Measurements from ENCODE around the gene KIF16B. TPM values are rescaled to one million over a fixed set of nuclear protein-coding genes. Genes with fewer than 3 reads are reported as not detected.

Gene KIF16B
- polyA plus RNA-seq, 6 donors from 2014 or later, result 3.2 to 7.1 (median 5.1) TPM

DNA sequence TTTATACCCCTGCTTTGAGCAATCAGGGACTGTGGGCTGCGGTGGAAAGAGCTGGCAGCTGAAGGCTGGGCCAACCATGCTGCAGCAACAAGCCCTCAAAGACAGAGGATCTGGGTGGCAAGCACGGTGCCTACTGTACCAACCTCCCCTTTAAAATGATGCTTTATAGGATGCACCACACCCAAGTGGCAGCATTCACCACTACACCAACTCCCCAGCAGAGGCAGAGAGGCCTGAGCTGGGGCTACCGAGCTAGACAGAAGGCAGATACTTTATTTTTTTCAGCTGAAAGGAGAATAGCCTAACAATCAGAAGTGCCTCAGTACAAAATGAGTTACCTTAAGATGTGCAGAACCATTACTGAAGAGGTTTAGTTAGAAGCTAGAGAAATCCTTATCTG, 31.4 kb downstream of the KIF16B start:
- Mint-ChIP-seq H3K27ac (no peak overlapping the region), H3K9me3 (no peaks in the 10 kb centered on the region), H3K4me1 (peaks cover 16 to 26% (median 19%) of the 10 kb centered on the region in 3 donors), H3K4me3 (no peak overlapping the region), H3K27me3 (no peaks in the 10 kb centered on the region), H3K36me3 (peaks cover 0 to 19% of the 10 kb centered on the region in 2 donors)
- no peak for ATAC-seq (ENCODE audit: low read depth in 2 of 2)
- DNase-seq, result no peak

DNA sequence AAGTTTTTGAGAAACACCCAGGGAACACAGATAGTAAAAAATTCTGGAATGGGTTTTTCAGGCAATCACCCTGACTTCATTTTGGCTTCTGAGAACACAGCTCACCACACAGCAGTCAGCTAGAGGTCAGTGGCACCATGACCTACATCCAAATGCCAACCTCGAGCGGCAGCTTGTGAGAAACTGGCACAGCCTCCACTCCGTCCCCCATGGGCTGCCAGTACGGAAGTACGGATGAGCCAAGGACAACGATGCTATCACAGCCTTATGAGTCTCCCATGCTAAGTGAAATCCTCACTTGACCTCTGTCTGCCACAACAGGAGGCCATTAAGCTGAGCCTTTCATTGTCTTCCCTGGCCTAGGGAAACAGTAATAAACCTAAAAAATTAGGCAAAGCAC, 32.0 kb downstream of the KIF16B start:
- H3K9me3 Mint-ChIP-seq, result no peaks in the 10 kb centered on the region

DNA sequence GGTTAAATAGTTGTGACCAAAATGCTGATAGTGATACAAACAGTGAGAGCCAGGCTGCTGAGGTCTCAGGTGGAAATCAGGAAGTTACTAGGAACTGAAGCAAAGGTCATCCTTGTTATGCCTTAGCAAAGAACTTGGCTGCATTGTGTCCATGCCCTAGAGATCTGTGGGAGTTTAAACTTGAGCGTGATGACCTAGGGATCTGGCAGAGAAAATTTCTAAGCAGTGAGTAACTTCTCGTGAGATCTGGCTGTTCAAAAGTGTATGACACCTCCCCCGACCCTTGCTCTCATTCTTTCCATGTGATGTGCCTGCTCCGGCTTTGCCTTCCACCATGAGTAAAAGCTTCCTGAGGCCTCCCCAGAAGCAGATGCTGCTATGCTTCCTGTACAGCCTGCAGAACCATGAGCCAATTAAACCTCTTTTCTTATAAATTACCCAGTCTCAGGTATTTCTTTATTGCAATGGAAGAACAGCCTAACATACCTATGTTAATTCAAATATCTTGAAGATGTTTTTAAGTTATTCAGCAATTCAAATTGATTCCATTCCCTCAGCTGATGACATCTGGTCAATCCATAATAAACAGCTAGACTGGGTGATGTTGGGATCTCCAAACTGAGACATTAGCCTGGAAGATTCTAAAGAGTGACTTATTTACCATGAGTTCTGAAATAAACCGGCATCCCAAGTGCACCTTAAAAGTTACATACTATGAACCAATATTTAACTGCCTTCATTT, 33.8 kb downstream of the KIF16B start:
- Mint-ChIP-seq H3K4me3 (no peak overlapping the region), H3K4me1 (peaks cover 29 to 34% (median 32%) of the 10 kb centered on the region in 3 donors), H3K27ac (no peak overlapping the region), H3K36me3 (peaks cover 0 to 19% of the 10 kb centered on the region in 2 donors), H3K27me3 (no peaks in the 10 kb centered on the region), H3K9me3 (no peaks in the 10 kb centered on the region)
- DNase-seq (no peak), ATAC-seq (ENCODE audit: low read depth in 2 of 2) (no peak)

More for the DNA sequence above, 32.0 kb downstream of the KIF16B start:
- no peak for ATAC-seq (ENCODE audit: low read depth in 2 of 2)
- peaks cover 0 to 19% of the 10 kb centered on the region in 2 donors for H3K36me3 Mint-ChIP-seq
- H3K4me3 Mint-ChIP-seq, result no peak overlapping the region
- no peak overlapping the region for H3K27ac Mint-ChIP-seq
- DNase-seq, result no peak
- H3K4me1 Mint-ChIP-seq, result peaks cover 18 to 29% (median 26%) of the 10 kb centered on the region in 3 donors
- H3K27me3 Mint-ChIP-seq, result no peaks in the 10 kb centered on the region

DNA sequence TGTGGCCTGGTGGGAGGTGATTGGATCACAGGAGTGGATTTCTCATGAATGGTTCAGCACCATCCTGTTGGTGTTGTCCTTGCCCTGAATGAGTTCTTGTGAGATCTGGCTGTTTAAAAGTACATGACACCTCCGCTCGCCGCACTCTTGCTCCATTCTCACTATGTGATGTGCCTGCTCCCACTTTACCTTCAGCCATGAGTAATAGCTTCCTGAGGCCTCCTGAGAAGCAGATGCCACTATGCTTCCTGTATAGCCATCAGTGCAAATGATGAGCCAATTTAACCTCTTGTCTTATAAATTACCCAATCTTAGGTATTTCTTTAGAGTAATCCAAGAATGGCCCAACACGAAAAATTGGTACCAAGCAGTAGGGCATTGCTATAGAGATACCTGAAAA, 34.5 kb downstream of the KIF16B start:
- Mint-ChIP-seq H3K4me1 (peaks cover 26 to 37% (median 27%) of the 10 kb centered on the region in 3 donors), H3K4me3 (peak overlapping the region in 1 of 8 donors; percentile 30), H3K36me3 (peaks cover 0 to 19% of the 10 kb centered on the region in 2 donors), H3K27me3 (no peaks in the 10 kb centered on the region), H3K27ac (no peak overlapping the region), H3K9me3 (no peaks in the 10 kb centered on the region)
- DNase-seq (no peak), ATAC-seq (ENCODE audit: low read depth in 2 of 2) (no peak)

DNA sequence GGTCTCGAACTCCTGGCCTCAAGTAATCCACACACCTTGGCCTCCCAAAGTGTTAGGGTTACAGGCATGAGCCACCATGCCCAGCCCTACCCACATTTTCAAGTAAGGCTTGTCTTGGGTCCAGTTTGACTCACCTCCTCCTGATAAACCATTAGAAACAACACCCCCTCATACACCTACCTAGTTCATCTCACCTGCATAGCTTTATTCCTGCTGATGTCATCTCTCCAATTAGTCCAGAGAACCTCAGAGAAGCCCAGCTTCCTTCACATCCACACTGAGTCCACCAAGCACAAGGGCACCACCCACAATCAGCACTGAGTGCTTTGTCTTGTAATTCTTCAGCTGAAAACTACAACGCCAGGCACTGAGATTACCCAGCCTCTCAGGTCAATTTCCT, 35.3 kb downstream of the KIF16B start:
- H3K36me3 Mint-ChIP-seq, result peaks cover 0 to 19% of the 10 kb centered on the region in 2 donors
- peak overlapping the region in 2 of 6 donors; percentile 9 to 23 for H3K27ac Mint-ChIP-seq
- no peak overlapping the region for H3K4me3 Mint-ChIP-seq
- no peak for DNase-seq
- H3K9me3 Mint-ChIP-seq, result no peaks in the 10 kb centered on the region
- no peaks in the 10 kb centered on the region for H3K27me3 Mint-ChIP-seq
- no peak for ATAC-seq (ENCODE audit: low read depth in 2 of 2)
- peaks cover 26 to 37% (median 27%) of the 10 kb centered on the region in 3 donors for H3K4me1 Mint-ChIP-seq

DNA sequence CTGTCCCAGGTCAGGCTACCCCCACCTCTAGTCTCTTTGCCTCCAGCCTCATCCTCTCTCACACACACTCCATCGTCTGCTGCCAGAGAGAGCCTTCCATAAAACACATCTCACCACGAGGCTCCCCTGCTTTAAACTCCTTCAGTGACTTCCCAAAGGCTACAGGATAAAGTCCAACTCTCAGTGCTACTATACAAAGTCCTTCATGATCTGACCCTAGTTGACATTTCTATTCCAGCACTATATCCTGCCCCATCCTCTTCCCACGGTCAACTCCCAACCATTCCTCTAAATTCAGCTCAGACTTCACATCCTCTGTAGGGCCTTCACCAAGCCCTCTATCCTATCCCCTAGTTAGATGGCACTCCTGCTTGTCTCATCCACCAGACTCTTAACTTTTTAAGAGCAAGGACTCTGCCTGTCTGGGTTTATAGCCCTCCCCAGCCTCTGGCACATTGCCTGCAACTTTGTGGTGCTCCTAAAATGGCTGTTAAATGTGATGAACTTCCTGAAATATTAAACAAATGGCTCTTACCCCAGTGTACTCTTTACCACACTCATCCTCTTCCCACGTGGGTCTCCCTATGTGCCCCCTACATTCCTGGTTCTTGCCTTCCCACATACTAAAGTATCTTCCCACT, 36.1 kb downstream of the KIF16B start:
- Mint-ChIP-seq H3K4me1 (peaks cover 25 to 37% (median 27%) of the 10 kb centered on the region in 3 donors), H3K27me3 (no peaks in the 10 kb centered on the region), H3K36me3 (peaks cover 0 to 15% of the 10 kb centered on the region in 2 donors), H3K4me3 (no peak overlapping the region), H3K9me3 (no peaks in the 10 kb centered on the region), H3K27ac (peak overlapping the region in 1 of 6 donors; percentile 84)
- ATAC-seq (ENCODE audit: low read depth in 2 of 2) (no peak), DNase-seq (no peak)

DNA sequence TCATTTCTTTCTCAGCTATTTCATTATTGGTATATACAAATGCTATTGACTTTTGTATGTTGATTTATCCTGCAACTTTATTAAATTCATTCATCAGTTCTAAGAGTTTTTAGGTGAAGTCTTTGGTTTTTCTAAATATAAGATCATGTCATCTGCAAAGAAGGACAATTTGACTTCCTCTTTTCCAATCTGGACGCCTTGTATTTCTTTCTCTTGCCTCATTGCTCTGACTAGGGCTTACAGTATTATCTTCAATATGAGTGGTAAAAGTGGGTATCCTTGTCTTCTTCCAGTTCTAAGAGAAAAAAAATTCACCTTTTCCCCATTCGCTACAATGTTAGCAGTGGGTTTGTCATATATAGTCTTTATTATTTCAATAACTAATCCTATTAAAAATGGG, 38.0 kb downstream of the KIF16B start:
- no peak overlapping the region for H3K27ac Mint-ChIP-seq
- H3K4me3 Mint-ChIP-seq, result no peak overlapping the region
- H3K9me3 Mint-ChIP-seq, result no peaks in the 10 kb centered on the region
- DNase-seq (no peak), ATAC-seq (ENCODE audit: low read depth in 2 of 2) (no peak)
- H3K36me3 Mint-ChIP-seq, result peaks cover 0 to 10% of the 10 kb centered on the region in 2 donors
- H3K4me1 Mint-ChIP-seq, result peaks cover 22 to 37% (median 22%) of the 10 kb centered on the region in 3 donors
- no peaks in the 10 kb centered on the region for H3K27me3 Mint-ChIP-seq

DNA sequence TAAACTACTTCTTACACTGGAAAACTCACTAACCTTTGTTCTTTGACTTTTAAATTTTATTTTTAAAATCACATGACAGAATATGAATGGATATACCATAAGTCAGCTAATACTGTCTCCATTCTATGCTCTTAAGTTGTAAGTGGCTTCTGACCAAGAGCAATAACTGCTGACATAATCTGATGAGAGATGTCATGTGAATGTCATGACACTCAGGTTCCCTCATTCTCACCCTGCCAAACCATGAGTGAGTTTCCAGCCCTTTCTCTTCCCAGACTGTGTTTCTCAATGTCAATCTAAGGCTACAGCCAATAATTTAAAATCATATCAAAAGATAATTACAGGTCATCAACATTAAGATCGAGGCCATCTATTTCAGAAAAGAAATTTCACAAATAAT, 39.7 kb downstream of the KIF16B start:
- Mint-ChIP-seq H3K4me1 (peaks cover 17 to 37% (median 21%) of the 10 kb centered on the region in 3 donors), H3K36me3 (peaks cover 0 to 3% of the 10 kb centered on the region in 2 donors), H3K4me3 (no peak overlapping the region), H3K27me3 (no peaks in the 10 kb centered on the region), H3K27ac (no peak overlapping the region), H3K9me3 (no peaks in the 10 kb centered on the region)
- DNase-seq, result no peak
- no peak for ATAC-seq (ENCODE audit: low read depth in 2 of 2)

DNA sequence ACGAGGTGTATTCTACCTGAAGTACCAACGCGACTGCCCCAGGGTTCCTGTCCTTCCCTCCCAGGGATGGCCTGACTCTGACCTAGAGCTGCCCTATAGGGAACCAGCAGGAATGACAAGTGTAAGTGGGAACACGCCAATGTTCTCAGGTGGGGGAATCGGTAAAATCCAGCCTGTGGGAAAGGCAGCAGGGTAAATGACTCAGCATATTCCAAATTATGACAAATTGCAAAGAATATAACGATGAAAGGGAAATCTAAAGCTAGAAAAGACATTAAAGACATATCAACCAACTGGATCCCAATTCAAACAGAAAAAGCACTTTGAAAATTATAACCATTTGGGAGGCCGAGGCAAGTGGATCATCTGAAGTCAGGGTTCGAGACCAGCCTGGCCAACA, 41.8 kb downstream of the KIF16B start:
- Mint-ChIP-seq H3K4me1 (peaks cover 9 to 27% (median 14%) of the 10 kb centered on the region in 3 donors), H3K36me3 (peaks cover 9 to 18% of the 10 kb centered on the region in 2 donors), H3K27ac (peak overlapping the region in 1 of 6 donors; percentile 74), H3K9me3 (no peaks in the 10 kb centered on the region), H3K27me3 (no peaks in the 10 kb centered on the region), H3K4me3 (no peak overlapping the region)
- no peak for DNase-seq
- ATAC-seq (ENCODE audit: low read depth in 2 of 2), result no peak

DNA sequence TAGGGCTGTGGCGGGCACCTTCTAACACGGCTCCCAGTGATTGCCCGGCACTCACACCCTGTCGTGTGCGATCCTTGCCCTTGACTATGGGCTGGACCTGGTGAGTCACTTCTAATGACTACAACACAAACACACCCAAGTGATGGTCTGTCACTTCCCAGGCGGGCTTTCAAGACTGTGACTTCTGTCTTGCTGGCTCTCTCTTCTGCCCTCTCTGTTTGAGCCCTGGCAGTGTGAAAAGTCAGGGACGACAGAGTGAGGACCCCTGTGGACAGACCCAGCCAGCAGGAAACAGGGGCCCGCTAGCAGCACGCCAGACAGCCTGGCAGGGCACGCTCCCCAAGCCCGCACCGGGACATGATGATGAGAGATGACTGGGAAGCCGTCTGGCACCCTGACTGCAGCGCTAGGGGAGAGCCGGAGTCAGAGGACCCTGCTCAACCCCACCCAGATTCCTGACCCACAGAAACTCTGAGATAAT, 43.0 kb downstream of the KIF16B start:
- no peak overlapping the region for H3K27ac Mint-ChIP-seq
- H3K36me3 Mint-ChIP-seq, result peaks cover 15 to 29% of the 10 kb centered on the region in 2 donors
- no peak overlapping the region for H3K4me3 Mint-ChIP-seq
- peaks cover 0 to 2% (median 0%) of the 10 kb centered on the region in 7 donors for H3K9me3 Mint-ChIP-seq
- peaks cover 4 to 17% (median 7%) of the 10 kb centered on the region in 3 donors for H3K4me1 Mint-ChIP-seq
- H3K27me3 Mint-ChIP-seq, result no peaks in the 10 kb centered on the region
- ATAC-seq (ENCODE audit: low read depth in 2 of 2), result no peak
- no peak for DNase-seq

DNA sequence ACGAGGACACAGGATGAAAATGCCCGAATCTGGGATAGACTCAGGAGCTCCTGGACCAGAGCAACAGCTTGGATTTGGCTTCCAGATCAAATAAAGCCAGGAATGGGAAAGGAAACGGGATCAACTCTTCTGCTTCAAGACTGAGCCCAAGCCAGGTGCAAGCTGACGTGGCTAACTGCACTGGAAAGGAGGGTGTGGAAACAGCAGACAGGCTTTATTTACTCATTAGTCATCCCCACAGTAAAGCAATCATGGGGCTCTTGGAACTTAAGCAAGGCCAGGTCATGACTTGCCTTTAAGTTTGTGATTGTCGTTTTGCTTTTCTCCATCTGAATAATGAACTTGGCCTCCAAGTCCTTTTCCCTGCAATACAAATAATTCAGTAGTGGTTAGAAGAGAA, 45.2 kb downstream of the KIF16B start:
- Mint-ChIP-seq H3K27ac (no peak overlapping the region), H3K4me3 (no peak overlapping the region), H3K4me1 (peaks cover 2 to 7% (median 4%) of the 10 kb centered on the region in 3 donors), H3K9me3 (peaks cover 0 to 13% (median 4%) of the 10 kb centered on the region in 7 donors), H3K36me3 (peaks cover 23 to 34% of the 10 kb centered on the region in 2 donors), H3K27me3 (no peaks in the 10 kb centered on the region)
- no peak for DNase-seq
- ATAC-seq (ENCODE audit: low read depth in 2 of 2), result no peak

DNA sequence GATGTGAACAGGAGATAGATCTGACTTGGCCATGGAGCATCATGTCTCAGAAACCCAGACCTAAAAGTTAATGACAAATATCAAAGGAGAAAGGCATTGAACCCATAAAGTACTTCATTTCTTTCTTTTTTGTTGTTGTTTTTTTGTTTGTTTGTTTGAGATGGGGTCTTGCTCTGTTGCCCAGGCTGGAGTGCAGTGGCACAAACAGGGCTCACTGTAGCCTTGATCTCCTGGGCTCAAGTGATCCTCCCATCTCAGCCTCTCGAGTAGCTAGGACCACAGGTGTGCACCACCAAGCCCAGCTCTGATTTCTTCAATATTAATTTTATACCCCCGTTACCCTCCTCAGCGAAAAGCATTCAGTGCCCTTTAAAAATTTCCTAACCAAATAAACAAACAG, 45.8 kb downstream of the KIF16B start:
- H3K4me3 Mint-ChIP-seq, result no peak overlapping the region
- H3K4me1 Mint-ChIP-seq, result peaks cover 0 to 7% (median 6%) of the 10 kb centered on the region in 3 donors
- no peak for DNase-seq
- peaks cover 23 to 34% of the 10 kb centered on the region in 2 donors for H3K36me3 Mint-ChIP-seq
- no peak overlapping the region for H3K27ac Mint-ChIP-seq
- peaks cover 0 to 13% (median 4%) of the 10 kb centered on the region in 7 donors for H3K9me3 Mint-ChIP-seq
- no peak for ATAC-seq (ENCODE audit: low read depth in 2 of 2)
- no peaks in the 10 kb centered on the region for H3K27me3 Mint-ChIP-seq

DNA sequence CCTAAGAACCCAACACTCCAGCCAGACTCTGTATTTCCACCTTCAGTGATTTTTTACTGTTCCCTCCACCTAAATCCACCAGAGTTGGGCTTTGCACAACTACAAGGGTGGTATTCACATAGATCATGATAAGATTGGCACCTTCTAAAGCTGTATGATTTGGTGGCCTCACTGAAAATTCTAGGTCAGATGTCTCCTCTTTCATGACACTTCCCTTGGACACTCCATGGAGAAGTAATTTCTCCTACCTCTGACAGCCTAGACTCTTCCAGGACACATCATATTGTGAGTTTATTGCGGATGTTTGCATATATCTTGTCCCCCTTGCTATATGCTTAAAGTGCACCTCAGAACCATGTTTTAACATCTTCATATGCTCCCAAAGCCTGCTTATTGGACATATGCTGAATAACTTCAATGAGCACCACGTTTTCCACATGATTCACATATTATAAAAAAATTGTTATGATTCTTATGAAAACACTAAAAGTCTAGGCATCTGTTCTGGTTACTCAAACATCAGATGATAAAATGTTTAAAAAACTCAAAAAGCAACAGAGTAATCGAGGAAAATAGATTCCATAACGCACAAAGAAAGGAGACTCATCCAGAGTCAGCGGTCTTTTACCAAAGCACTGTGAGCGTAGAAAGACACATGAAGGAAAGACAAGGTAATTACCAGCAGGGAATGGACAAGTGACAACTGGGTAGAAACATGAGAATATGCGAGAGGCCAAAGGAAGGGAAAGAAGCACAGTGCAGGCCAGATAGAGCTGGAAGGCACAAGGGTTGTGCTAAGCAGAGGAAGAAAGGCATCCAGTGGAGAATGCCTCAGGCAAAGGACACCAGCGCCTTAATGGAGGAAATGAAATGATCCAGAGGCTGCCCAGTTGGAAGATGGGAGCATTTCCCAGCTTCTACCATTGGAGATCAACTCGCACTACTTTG, 46.5 kb downstream of the KIF16B start:
- H3K4me1 Mint-ChIP-seq, result peaks cover 0 to 7% (median 6%) of the 10 kb centered on the region in 3 donors
- no peaks in the 10 kb centered on the region for H3K27me3 Mint-ChIP-seq
- H3K36me3 Mint-ChIP-seq, result peaks cover 23 to 34% of the 10 kb centered on the region in 2 donors
- H3K4me3 Mint-ChIP-seq, result no peak overlapping the region
- H3K9me3 Mint-ChIP-seq, result peaks cover 0 to 13% (median 4%) of the 10 kb centered on the region in 7 donors
- ATAC-seq (ENCODE audit: low read depth in 2 of 2) (no peak), DNase-seq (no peak)
- no peak overlapping the region for H3K27ac Mint-ChIP-seq
